ENCODE measurements around the gene TMCC2. TPM values are rescaled to one million over a fixed set of nuclear protein-coding genes. Genes with fewer than 3 reads are reported as not detected.
A peak's percentile ranks its signal among the peaks of the same experiment; 100 is the strongest.

The TMCC2 gene
- total RNA-seq, 1 donor from 2014 or later: 6.8 TPM

GRCh38 chr1:205225901-205226765, 1.6 kb upstream of the TMCC2 start:
- DNase-seq (ENCODE audit: low spot score in 2 of 2, unreplicated experiment in 2 of 2): no peak
- H3K9me3 Mint-ChIP-seq: no peaks in the 10 kb centered on the region
- H3K4me3 Mint-ChIP-seq: peak overlapping the region; percentile 2
- no peaks in the 10 kb centered on the region for H3K36me3 Mint-ChIP-seq
- H3K27me3 Mint-ChIP-seq (ENCODE audit: low read depth): peaks cover 18% of the 10 kb centered on the region
- H3K4me1 Mint-ChIP-seq: peaks cover 35% of the 10 kb centered on the region
- no peak for TF ChIP-seq CTCF (IDR thresholded peaks at IDR 0.05; ENCODE audit: unreplicated experiment)
- peak overlapping the region; percentile 78 for H3K27ac Mint-ChIP-seq

- TF ChIP-seq CTCF (IDR thresholded peaks at IDR 0.05; ENCODE audit: unreplicated experiment): no peak
Measured at GRCh38 chr1:205226868-205227583, 720 bp upstream of the TMCC2 start.

GRCh38 chr1:205228093-205228521, 361 bp downstream of the TMCC2 start:
- Mint-ChIP-seq H3K36me3 (no peaks in the 10 kb centered on the region), H3K4me1 (peaks cover 35% of the 10 kb centered on the region), H3K27ac (peak overlapping the region; percentile 25), H3K27me3 (ENCODE audit: low read depth) (peaks cover 18% of the 10 kb centered on the region), H3K9me3 (no peaks in the 10 kb centered on the region), H3K4me3 (peak overlapping the region; percentile 79)
- no peak for TF ChIP-seq CTCF (IDR thresholded peaks at IDR 0.05; ENCODE audit: unreplicated experiment)
- DNase-seq (ENCODE audit: low spot score in 2 of 2, unreplicated experiment in 2 of 2): peak in 1 of 2 experiments; percentile 51

More at GRCh38 chr1:205226868-205227583, 720 bp upstream of the TMCC2 start:
- peak in 1 of 2 experiments; percentile 51 for DNase-seq (ENCODE audit: low spot score in 2 of 2, unreplicated experiment in 2 of 2)
- Mint-ChIP-seq H3K9me3 (no peaks in the 10 kb centered on the region), H3K27ac (peak overlapping the region; percentile 78), H3K36me3 (no peaks in the 10 kb centered on the region), H3K4me3 (peak overlapping the region; percentile 71), H3K27me3 (ENCODE audit: low read depth) (peaks cover 18% of the 10 kb centered on the region), H3K4me1 (peaks cover 35% of the 10 kb centered on the region)

GRCh38 chr1:205229399-205229871, 1.7 kb downstream of the TMCC2 start:
- TF ChIP-seq CTCF (IDR thresholded peaks at IDR 0.05; ENCODE audit: unreplicated experiment): no peak
- no peaks in the 10 kb centered on the region for H3K36me3 Mint-ChIP-seq

GRCh38 chr1:205229916-205230700, 2.4 kb downstream of the TMCC2 start:
- TF ChIP-seq CTCF (IDR thresholded peaks at IDR 0.05; ENCODE audit: unreplicated experiment): no peak
- Mint-ChIP-seq H3K36me3 (no peaks in the 10 kb centered on the region), H3K4me3 (peak overlapping the region; percentile 79), H3K4me1 (peaks cover 35% of the 10 kb centered on the region), H3K9me3 (no peaks in the 10 kb centered on the region), H3K27ac (no peak overlapping the region), H3K27me3 (ENCODE audit: low read depth) (peaks cover 14% of the 10 kb centered on the region)
- DNase-seq (ENCODE audit: low spot score in 2 of 2, unreplicated experiment in 2 of 2): no peak

More at GRCh38 chr1:205229399-205229871, 1.7 kb downstream of the TMCC2 start:
- no peaks in the 10 kb centered on the region for H3K9me3 Mint-ChIP-seq
- peak overlapping the region; percentile 79 for H3K4me3 Mint-ChIP-seq
- H3K27me3 Mint-ChIP-seq (ENCODE audit: low read depth): peaks cover 15% of the 10 kb centered on the region
- peaks cover 35% of the 10 kb centered on the region for H3K4me1 Mint-ChIP-seq
- no peak overlapping the region for H3K27ac Mint-ChIP-seq
- peak in 1 of 2 experiments; percentile 36 for DNase-seq (ENCODE audit: low spot score in 2 of 2, unreplicated experiment in 2 of 2)
